Raji (cell line): Measurements from ENCODE around the gene CEP170.
A peak's percentile ranks its signal among the peaks of the same experiment; 100 is the strongest.

Experiments used
- POLR2A ChIP-seq: IDR thresholded peaks from 2 replicates; pipeline ENCODE4 v1.6.1; 2011; ENCODE audit warnings: low read depth, low read length, control low read depth; ENCODE audit not compliant: insufficient read depth

Gene CEP170

DNA sequence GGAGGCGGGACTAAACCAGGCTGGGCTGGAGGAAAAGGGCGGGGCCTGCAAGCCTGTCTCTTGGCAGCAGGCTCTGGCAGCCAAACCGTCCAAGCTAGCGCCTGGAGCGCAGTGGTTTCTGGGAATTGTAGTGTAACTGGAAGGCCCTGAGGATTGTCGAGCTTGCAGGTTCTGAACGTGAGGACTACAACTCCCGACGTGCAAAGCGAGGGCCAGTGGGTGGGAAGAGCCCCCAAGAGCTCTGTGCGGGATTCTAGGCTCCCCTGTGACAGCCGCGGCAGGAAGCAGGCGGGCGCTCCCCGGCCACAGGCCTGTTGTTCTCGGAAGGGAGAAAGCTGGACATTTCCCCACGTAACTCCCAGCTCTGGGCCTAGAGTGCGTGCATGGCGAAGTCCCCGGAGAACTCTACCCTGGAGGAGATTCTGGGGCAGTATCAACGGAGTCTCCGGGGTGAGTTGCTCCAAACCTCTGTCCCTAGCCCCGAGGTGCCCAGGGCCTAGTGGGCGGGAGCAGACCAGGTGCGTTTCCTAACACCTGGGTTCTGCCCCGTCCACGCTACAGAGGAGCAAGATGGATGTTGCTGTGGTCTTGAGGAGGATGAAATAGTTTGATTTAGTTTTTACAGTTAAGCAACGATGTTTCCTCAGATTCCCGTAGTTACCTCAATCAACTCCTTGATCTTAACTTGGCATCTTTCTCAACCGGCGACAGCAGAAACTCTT lies 871 bp upstream of the CEP170 start, which contains the start of gene SDCCAG8:
SDCCAG8 (plus strand) TSS at position 251 of the 722 bp plus-strand sequence; CDS start at position 384, 133 bp downstream.
- TF ChIP-seq POLR2A: peak; percentile 86

DNA sequence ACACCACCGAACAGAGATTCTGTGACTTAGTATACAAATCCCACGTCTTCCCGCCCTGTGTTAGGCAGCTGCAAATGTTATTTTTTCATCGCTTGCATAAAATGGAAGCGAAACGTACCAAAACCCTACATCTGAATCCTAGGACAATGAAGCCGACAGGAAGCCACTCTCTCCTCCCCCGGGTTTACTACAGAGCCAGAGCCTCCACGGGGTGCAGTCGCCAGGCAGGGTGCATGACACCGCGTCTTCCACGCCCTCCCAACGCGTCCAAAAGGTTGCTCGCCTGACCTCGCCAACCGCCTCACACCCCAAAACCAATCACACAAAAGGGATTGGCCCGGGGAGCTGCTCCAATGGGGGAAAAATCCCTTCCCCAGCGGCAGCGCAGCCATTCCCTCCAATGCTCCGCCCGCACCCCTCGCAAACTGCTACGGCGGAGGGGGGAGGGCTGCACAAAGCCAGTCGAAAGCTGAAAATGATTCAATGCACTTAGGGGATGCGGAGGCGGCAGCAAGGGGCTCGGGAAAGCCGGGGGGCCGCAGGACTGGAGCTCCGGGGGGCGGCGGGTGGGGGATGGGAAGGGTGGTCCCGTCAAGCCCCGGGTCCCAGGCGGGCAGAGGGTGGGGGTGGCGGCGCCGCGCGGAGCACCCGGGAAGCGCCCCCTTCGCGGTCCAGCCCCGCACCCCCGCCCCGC lies 701 bp downstream of the CEP170 start:
- no peak for TF ChIP-seq POLR2A

DNA sequence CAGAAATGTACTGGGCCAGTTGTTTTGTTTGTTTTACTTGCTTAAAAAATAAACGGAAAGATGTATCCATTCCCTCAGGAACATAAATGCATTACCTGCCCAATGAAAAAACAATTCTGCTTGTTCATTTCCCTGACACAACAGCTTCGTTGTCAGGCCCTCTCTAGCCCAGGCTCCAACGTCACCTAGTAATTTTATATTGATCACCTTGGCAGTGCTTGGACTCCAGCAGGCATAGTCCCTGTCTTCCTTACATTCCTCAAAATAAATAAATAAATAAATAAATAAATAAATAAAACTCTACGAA lies 1.2 kb downstream of the CEP170 start:
- no peak for TF ChIP-seq POLR2A

DNA sequence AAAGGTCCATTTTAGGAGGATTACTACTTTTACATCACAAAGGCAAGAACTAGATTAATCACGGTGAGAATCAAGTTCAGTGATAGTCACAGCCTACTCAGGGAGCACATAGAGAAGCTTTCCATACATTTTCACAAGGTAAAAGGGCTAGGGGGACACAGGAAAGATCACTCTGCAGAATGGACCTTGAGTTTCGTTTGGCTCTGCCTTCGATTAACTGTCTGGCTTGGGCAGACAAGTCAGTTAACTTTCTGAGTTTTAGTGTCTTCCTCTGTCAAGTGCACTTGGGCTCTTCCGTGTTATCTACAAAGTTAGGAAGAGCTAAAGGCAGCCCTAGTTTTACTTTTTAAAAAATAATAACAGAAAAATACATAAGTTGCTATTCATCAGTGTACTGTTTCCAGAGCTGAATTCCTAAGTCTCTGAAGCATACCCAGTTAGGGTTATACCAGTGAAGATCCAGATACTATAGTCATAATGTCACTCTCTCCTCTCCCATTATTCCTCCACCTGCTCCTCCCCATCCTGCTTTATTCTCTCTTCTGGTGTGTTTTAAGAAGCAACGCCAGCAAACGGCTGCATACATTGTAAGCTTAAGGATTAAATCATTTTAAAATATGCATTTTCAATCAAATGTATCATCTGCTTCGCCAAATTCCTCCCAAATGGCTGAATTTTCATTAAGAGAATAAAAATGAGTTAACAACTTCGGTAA lies 1.7 kb downstream of the CEP170 start:
- TF ChIP-seq POLR2A: no peak

DNA sequence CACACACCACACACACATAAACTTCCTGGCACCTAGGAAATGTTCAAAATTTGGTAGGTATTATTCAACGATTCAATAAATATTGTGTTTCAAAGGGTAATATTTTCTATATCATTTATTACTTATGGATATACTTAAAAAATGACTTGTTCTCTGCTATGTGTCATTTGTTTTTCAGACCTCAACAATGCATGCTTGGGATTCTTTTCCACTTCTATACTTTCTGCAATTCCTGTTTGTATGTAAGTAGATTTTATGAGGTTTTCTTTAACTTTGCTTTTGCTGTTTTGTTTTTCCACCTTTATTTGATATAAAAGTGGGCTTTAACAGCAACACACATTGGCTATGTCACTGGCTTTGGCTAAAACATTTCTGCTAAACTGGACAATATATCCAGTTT lies 3.5 kb downstream of the CEP170 start:
- TF ChIP-seq POLR2A: no peak

DNA sequence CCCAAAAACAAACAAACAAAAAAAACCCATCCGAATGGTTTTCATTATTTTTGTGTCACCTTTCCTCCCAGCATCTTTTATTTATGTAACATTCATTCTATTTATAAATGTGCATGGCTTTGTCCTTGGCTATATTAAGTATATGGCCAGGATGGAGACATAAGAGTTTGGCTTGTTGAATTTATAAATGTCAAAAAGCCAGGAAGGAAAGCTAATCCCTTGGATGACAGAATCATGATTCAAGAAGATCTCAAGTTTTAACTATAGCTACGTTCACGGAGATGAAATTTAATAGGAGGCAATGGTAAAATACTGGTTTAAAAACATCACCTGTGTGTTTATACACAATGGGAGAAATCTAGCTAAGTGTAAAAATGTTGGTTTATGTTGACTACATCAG lies 5.0 kb downstream of the CEP170 start:
- TF ChIP-seq POLR2A: no peak

DNA sequence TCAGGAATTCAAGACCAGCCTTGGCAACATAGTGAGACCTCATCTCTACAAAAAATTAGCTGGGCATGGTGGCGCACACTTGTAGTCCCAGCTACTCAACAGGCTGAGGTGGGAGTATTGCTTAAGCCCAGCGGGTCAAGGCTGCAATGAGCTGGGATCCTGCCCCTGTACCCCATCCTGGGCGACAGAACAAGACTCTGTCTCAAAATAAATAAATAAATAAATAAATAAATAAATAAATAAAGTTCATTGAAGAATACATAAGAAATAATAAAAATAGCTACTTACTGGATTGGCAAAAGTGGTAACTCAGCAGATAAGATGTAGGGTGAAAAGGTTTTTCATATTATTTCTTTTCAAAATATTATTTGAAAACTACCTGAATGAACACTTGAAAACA lies 5.9 kb downstream of the CEP170 start:
- TF ChIP-seq POLR2A: no peak

DNA sequence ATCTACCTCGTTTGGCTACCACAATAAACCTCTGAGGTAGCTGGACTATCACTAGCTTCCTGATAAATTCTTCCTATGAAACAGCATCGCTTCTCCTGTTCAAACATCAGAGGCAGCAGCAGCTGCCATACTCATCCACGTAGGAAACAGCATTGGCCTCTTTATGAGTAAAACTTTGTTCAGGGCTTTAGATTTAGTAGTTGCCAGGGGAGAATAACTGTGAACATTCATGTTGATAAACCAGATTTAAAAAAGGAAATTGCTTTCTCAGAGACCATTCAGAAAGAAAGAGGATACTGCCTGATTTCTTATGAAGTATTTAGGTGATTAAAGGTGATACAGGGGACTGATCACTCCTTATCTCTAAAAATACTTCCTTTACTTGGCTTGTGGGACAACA lies 7.2 kb downstream of the CEP170 start:
- TF ChIP-seq POLR2A: no peak

DNA sequence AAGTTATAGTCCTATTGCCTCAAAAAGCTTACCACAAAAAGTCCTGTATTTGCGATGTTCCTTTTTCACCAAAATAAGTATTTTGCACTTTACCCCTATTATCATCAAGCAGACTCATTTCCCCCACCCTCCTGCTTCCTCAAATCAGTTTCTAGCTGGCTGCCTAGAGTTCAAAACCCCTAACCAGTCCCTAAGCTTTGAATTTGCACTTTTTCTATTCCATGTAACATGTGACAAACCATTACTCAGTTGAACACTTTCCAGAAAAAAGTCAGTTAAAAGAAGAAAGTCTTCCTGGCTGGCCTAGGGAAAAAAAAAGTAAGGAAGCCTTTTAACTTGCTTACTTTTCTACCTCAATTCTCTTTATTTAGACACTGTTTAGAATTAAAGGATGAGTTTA lies 8.2 kb downstream of the CEP170 start:
- TF ChIP-seq POLR2A: no peak

DNA sequence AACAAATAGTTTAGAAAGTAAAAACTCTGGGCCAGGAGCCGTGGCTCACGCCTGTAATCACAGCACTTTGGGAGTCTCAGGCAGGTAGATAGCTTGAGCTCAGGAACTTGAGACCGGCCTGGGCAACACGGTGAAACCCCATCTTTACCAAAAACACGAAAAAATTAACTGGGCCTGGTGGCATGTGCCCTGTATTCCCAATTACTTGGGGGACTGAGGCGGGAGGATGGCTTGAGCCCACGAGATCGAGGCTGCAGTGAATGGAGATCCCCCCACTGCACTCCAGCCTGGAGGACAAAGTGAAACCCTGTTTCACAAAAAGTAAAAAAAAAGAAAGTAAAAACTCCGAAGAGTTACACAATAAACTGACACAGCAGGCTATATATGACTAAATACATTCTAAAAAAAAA lies 10.6 kb downstream of the CEP170 start:
- no peak for TF ChIP-seq POLR2A

DNA sequence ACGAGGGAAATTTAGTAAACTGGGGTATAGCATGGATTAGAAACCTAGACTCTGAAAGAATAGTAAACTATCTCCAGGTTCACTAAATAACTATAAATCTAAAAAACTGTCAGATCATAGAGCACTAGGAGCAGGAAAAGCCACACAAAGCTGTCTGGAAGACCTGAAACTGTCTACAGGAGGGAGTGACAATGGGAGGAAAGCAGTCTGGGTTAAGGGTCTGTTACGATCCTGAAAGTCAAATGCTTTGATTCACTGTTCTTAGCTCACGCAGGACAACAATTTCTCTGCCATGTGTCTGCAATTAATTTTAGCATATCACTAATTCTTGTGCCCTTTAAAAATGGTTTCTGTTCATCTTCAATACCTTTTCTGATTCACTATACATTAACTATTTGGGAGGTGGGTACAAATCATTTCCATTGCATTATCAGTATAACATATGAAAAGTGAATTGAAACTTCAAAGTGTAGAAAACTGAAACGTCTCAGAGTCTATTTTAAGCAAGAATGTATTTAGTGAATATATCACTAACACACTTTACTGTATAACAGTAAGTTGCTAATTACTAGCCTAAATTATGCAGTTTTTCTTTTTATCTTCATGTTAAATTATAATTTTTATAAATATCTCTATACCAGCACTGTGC lies 18.4 kb downstream of the CEP170 start:
- TF ChIP-seq POLR2A: no peak

DNA sequence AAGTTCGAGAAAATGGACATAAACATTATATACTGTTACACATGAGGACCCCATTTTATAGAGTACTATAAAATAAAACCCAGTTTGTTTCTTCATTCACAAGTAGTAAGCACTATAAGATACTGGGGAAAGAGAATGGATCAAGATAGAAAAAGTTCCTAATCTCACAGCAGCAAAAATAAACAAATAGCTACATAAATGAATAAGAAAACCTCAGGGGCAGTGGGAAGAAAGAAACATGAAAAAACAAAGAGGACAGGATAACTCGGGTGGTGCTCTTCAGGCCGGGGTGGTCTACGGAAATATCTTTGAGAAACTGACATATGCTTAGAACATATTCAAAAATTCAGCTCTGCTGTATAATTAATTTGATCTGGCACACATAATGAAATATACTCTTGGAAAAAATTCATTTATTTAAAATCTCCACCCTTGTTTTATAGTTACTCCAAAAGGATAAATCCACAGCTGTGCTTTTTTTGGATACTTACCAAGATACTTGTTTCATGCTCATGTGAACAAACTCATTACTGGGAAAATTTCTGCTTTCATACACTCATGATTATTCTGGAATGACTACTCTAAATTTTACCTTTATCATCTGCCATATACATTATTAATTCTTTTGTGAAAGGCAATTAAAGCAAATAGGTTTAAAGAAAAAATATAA lies 20.0 kb downstream of the CEP170 start:
- no peak for TF ChIP-seq POLR2A

DNA sequence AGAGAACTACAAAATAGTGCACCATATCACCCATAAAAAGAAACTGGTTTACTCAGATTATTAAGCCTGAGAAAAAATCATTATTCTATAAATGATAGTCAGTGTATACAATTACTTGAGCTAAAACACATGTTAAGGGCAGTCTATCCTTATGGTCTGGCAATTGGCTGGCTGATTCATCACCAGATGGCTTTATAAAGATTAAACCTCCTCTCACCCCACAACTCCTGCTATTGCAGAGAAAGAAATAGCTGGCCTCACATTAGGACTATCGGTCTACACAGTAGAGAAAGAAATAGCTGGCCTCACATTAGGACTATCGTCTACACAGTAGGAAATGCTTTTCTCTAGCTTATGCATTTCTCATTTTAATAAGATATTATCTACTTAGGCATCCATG lies 21.2 kb downstream of the CEP170 start:
- no peak for TF ChIP-seq POLR2A

DNA sequence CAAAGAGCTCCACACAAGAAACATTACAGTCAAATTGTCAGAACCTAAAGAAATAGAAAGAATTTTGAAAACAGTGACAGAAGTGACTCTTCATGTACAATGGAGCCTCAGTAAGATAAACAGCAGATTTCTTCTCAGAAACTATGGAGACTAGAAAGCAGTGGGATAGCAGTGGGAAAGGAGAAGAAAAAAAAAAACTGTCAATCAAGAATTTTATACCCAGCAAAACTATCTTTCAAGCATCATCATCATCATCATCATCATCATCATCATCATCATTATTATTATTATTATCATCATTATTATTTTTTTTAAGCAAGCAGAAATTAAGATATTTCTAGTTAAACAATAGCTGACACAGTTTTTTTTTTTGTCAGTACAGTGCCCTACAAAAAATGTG lies 24.2 kb downstream of the CEP170 start:
- TF ChIP-seq POLR2A: no peak

DNA sequence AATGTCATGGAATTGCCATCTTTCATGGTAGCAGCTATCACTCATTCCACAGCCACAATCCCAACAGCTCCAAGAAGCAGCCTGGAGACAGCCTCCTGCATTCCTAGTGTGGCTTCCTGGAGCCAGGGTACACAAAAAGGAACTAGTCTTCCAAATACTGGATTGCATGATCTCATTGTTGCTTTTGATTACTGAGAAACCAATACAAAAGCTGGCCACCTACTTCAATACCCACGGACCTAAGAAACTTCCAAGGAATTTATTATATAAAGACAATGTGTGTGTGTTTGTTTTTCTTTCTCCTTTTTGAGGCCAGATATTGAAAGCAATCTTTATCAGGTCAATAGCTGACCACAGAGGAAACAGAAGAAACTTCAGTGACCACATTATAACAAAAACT lies 25.6 kb downstream of the CEP170 start:
- TF ChIP-seq POLR2A: no peak
